Ovary (tissue), 3 donors: ENCODE measurements around the gene RPUSD3.

Experiments used
- CTCF ChIP-seq, 3 donors: fragments of 450-650 bp in 2 of 3; fragments of 200-600 bp in 1 of 3; IDR thresholded peaks; one replicate each; pipeline versions ENCODE4 v1.5.1 to v1.8.0; 2016 to 2022; ENCODE audit warnings: antibody characterized with exemption in 3 of 3, mild to moderate bottlenecking in 1 of 3
- EP300 ChIP-seq: sonication (generic); formaldehyde crosslinking; IDR thresholded peaks from one replicate; pipeline ENCODE4 v1.6.1; 2017; ENCODE audit warnings: antibody characterized with exemption
- POLR2A ChIP-seq: fragments of 450-650 bp; IDR thresholded peaks from one replicate; pipeline ENCODE4 v1.6.1; 2017; ENCODE audit warnings: antibody characterized with exemption, mild to moderate bottlenecking, moderate library complexity
- donor health status: DM: no; HTN: no; CAD: no.

GRCh38 chr3:9831253-9831652 is 12.6 kb downstream of the RPUSD3 start:
- TF ChIP-seq CTCF (IDR thresholded peaks at IDR 0.05) (no peak), POLR2A (no peak), EP300 (no peak)
